GM23338 (cell line): Measurements from ENCODE around the gene TAS2R10.

ENCODE experiments used
- CREB1 ChIP-seq: fragments of 250-450 bp; sonication (Bioruptor Pico); IDR thresholded peaks from 2 replicates; pipeline ENCODE4 v1.5.0; 2020; ENCODE audit warnings: low read depth, mild to moderate bottlenecking, moderate library complexity
- EZH2 ChIP-seq: fragments of 200-600 bp; sonication (generic); IDR thresholded peaks from one replicate; pipeline ENCODE4 v1.8.0; 2017; ENCODE audit warnings: antibody characterized with exemption, mild to moderate bottlenecking, low read depth; ENCODE audit not compliant: unreplicated experiment
- EZH2phosphoT487 ChIP-seq: fragments of 200-600 bp; sonication (generic); IDR thresholded peaks from one replicate; pipeline ENCODE4 v1.8.1; 2018; ENCODE audit warnings: antibody characterized with exemption; ENCODE audit not compliant: unreplicated experiment
- JUNB ChIP-seq: IDR thresholded peaks from one replicate; pipeline ENCODE4 v1.6.1; 2016; ENCODE audit warnings: antibody characterized with exemption; ENCODE audit not compliant: unreplicated experiment
- NANOG ChIP-seq: IDR thresholded peaks from 2 replicates; pipeline ENCODE4 v1.6.1; 2016; ENCODE audit warnings: antibody characterized with exemption, borderline replicate concordance
- POLR2AphosphoS5 ChIP-seq: IDR thresholded peaks from 2 replicates; pipeline ENCODE4 v1.6.1; 2016; ENCODE audit warnings: antibody characterized with exemption, low read depth
- ZNF114 ChIP-seq: fragments of 250-450 bp; sonication (Bioruptor Pico); IDR thresholded peaks from 2 replicates; pipeline ENCODE4 v1.5.0; 2020; ENCODE audit warnings: mild to moderate bottlenecking, moderate library complexity
- ZNF331 ChIP-seq: fragments of 250-450 bp; sonication (Bioruptor Pico); IDR thresholded peaks from 2 replicates; pipeline ENCODE4 v1.5.0; 2020; ENCODE audit warnings: low read depth, mild to moderate bottlenecking, moderate library complexity
- TF ChIP-seq, protein P1 (sequence below), 2 experiments: fragments of 200-600 bp in 1 of 2; sonication (generic) in 1 of 2; conservative IDR thresholded peaks; 2 replicates each; pipeline versions ENCODE4 v1.5.1 to v1.6.1; 2016 to 2017; ENCODE audit warnings: antibody characterized with exemption in 2 of 2, low read depth in 2 of 2, mild to moderate bottlenecking in 2 of 2, moderate library complexity in 1 of 2
- TF ChIP-seq, protein P2 (sequence below): IDR thresholded peaks from 2 replicates; pipeline ENCODE4 v1.6.1; 2016; ENCODE audit warnings: antibody characterized with exemption
- TF ChIP-seq, protein P3 (sequence below): IDR thresholded peaks from one replicate; pipeline ENCODE4 v1.6.1; 2018; ENCODE audit warnings: antibody characterized with exemption; ENCODE audit not compliant: unreplicated experiment
- TF ChIP-seq, protein P4 (sequence below): fragments of 250-450 bp; sonication (Bioruptor Pico); IDR thresholded peaks from 2 replicates; pipeline ENCODE4 v1.5.0; 2020; ENCODE audit warnings: mild to moderate bottlenecking, moderate library complexity

DNA sequence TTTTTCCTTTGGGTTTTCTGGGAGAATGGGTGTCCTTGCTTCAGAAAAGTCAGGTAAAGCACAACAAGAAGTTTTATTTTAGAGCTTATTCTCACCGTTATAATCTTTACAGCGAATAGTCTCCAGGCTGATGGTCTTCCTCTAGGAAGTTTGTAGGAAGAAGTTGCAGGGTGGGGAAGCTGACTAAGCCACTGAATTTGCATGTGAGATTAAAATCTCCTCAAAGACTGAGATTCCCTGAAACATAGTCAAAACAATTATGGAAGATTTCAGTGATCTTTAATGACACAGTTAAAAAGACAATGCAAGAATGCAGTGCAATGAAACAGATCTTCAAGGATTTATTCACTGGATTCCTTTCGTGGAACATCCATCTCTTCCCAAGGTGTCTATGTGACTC is 1.2 kb downstream of the TAS2R10 start:
- TF ChIP-seq, protein P1, sequence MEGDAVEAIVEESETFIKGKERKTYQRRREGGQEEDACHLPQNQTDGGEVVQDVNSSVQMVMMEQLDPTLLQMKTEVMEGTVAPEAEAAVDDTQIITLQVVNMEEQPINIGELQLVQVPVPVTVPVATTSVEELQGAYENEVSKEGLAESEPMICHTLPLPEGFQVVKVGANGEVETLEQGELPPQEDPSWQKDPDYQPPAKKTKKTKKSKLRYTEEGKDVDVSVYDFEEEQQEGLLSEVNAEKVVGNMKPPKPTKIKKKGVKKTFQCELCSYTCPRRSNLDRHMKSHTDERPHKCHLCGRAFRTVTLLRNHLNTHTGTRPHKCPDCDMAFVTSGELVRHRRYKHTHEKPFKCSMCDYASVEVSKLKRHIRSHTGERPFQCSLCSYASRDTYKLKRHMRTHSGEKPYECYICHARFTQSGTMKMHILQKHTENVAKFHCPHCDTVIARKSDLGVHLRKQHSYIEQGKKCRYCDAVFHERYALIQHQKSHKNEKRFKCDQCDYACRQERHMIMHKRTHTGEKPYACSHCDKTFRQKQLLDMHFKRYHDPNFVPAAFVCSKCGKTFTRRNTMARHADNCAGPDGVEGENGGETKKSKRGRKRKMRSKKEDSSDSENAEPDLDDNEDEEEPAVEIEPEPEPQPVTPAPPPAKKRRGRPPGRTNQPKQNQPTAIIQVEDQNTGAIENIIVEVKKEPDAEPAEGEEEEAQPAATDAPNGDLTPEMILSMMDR (conservative IDR thresholded peaks at IDR 0.05; ENCODE audit: low read depth in 2 of 2) = no peak
- TF ChIP-seq EZH2 (no peak), EZH2phosphoT487 (no peak), POLR2AphosphoS5 (no peak), CREB1 (CRISPR knock-in tag) (no peak), NANOG (no peak), ZNF114 (CRISPR knock-in tag) (no peak), JUNB (no peak), ZNF331 (CRISPR knock-in tag) (no peak)
- TF ChIP-seq, protein P2, sequence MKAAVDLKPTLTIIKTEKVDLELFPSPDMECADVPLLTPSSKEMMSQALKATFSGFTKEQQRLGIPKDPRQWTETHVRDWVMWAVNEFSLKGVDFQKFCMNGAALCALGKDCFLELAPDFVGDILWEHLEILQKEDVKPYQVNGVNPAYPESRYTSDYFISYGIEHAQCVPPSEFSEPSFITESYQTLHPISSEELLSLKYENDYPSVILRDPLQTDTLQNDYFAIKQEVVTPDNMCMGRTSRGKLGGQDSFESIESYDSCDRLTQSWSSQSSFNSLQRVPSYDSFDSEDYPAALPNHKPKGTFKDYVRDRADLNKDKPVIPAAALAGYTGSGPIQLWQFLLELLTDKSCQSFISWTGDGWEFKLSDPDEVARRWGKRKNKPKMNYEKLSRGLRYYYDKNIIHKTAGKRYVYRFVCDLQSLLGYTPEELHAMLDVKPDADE = no peak
- TF ChIP-seq, protein P3, sequence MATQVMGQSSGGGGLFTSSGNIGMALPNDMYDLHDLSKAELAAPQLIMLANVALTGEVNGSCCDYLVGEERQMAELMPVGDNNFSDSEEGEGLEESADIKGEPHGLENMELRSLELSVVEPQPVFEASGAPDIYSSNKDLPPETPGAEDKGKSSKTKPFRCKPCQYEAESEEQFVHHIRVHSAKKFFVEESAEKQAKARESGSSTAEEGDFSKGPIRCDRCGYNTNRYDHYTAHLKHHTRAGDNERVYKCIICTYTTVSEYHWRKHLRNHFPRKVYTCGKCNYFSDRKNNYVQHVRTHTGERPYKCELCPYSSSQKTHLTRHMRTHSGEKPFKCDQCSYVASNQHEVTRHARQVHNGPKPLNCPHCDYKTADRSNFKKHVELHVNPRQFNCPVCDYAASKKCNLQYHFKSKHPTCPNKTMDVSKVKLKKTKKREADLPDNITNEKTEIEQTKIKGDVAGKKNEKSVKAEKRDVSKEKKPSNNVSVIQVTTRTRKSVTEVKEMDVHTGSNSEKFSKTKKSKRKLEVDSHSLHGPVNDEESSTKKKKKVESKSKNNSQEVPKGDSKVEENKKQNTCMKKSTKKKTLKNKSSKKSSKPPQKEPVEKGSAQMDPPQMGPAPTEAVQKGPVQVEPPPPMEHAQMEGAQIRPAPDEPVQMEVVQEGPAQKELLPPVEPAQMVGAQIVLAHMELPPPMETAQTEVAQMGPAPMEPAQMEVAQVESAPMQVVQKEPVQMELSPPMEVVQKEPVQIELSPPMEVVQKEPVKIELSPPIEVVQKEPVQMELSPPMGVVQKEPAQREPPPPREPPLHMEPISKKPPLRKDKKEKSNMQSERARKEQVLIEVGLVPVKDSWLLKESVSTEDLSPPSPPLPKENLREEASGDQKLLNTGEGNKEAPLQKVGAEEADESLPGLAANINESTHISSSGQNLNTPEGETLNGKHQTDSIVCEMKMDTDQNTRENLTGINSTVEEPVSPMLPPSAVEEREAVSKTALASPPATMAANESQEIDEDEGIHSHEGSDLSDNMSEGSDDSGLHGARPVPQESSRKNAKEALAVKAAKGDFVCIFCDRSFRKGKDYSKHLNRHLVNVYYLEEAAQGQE = no peak
- TF ChIP-seq, protein P4, sequence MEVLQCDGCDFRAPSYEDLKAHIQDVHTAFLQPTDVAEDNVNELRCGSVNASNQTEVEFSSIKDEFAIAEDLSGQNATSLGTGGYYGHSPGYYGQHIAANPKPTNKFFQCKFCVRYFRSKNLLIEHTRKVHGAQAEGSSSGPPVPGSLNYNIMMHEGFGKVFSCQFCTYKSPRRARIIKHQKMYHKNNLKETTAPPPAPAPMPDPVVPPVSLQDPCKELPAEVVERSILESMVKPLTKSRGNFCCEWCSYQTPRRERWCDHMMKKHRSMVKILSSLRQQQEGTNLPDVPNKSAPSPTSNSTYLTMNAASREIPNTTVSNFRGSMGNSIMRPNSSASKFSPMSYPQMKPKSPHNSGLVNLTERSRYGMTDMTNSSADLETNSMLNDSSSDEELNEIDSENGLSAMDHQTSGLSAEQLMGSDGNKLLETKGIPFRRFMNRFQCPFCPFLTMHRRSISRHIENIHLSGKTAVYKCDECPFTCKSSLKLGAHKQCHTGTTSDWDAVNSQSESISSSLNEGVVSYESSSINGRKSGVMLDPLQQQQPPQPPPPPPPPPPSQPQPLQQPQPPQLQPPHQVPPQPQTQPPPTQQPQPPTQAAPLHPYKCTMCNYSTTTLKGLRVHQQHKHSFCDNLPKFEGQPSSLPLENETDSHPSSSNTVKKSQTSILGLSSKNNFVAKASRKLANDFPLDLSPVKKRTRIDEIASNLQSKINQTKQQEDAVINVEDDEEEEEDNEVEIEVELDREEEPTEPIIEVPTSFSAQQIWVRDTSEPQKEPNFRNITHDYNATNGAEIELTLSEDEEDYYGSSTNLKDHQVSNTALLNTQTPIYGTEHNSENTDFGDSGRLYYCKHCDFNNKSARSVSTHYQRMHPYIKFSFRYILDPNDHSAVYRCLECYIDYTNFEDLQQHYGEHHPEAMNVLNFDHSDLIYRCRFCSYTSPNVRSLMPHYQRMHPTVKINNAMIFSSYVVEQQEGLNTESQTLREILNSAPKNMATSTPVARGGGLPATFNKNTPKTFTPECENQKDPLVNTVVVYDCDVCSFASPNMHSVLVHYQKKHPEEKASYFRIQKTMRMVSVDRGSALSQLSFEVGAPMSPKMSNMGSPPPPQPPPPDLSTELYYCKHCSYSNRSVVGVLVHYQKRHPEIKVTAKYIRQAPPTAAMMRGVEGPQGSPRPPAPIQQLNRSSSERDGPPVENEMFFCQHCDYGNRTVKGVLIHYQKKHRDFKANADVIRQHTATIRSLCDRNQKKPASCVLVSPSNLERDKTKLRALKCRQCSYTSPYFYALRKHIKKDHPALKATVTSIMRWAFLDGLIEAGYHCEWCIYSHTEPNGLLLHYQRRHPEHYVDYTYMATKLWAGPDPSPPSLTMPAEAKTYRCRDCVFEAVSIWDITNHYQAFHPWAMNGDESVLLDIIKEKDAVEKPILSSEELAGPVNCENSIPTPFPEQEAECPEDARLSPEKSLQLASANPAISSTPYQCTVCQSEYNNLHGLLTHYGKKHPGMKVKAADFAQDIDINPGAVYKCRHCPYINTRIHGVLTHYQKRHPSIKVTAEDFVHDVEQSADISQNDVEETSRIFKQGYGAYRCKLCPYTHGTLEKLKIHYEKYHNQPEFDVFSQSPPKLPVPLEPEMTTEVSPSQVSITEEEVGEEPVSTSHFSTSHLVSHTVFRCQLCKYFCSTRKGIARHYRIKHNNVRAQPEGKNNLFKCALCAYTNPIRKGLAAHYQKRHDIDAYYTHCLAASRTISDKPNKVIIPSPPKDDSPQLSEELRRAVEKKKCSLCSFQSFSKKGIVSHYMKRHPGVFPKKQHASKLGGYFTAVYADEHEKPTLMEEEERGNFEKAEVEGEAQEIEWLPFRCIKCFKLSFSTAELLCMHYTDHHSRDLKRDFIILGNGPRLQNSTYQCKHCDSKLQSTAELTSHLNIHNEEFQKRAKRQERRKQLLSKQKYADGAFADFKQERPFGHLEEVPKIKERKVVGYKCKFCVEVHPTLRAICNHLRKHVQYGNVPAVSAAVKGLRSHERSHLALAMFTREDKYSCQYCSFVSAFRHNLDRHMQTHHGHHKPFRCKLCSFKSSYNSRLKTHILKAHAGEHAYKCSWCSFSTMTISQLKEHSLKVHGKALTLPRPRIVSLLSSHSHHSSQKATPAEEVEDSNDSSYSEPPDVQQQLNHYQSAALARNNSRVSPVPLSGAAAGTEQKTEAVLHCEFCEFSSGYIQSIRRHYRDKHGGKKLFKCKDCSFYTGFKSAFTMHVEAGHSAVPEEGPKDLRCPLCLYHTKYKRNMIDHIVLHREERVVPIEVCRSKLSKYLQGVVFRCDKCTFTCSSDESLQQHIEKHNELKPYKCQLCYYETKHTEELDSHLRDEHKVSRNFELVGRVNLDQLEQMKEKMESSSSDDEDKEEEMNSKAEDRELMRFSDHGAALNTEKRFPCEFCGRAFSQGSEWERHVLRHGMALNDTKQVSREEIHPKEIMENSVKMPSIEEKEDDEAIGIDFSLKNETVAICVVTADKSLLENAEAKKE = no peak
